SJSA1 (cell line): ENCODE data around the gene DPCD. TPM values are rescaled to one million over a fixed set of nuclear protein-coding genes. Genes with fewer than 3 reads are reported as not detected.

Experiments
- DNase-seq, 2 experiments: peaks; one replicate each; pipeline ENCODE4 v3.0.0-alpha.2; 2015 to 2020; ENCODE audit warnings: low spot score in 2 of 2, low read depth in 1 of 2
- H3K27ac ChIP-seq: fragments of 250-450 bp; sonication (Bioruptor Pico); 2 replicates; pipeline ENCODE4 v1.5.1; 2020; ENCODE audit warnings: mild to moderate bottlenecking, moderate library complexity
- H3K27me3 ChIP-seq: fragments of 250-450 bp; sonication (Bioruptor Pico); replicated peaks from 2 replicates; pipeline ENCODE4 v1.5.1; 2020; ENCODE audit warnings: mild to moderate bottlenecking, moderate library complexity
- H3K36me3 ChIP-seq: fragments of 250-450 bp; sonication (Bioruptor Pico); 2 replicates; pipeline ENCODE4 v1.5.1; 2020; ENCODE audit warnings: mild to moderate bottlenecking
- H3K4me1 ChIP-seq: fragments of 250-450 bp; sonication (Bioruptor Pico); replicated peaks from 2 replicates; pipeline ENCODE4 v1.6.1; 2021; ENCODE audit warnings: mild to moderate bottlenecking
- H3K4me3 ChIP-seq: fragments of 250-450 bp; sonication (Bioruptor Pico); 2 replicates; pipeline ENCODE4 v1.5.1; 2020; ENCODE audit warnings: mild to moderate bottlenecking
- H3K9me3 ChIP-seq: fragments of 250-450 bp; sonication (Bioruptor Pico); replicated peaks from 2 replicates; pipeline ENCODE4 v1.5.1; 2020; ENCODE audit warnings: mild to moderate bottlenecking
- total RNA-seq: library from RNA; depleted of rRNA; stranded (reverse); fragments of >200 nt; shearing (Covaris generic); gene quantifications from 2 replicates; pipeline ENCODE4 v1.2.3, GENCODE V29; 2014

The DPCD gene
- total RNA-seq, 1 experiment from 2014 or later = 34.8 TPM

GRCh38 chr10:101612872-101613271 lies 24.8 kb downstream of the DPCD start:
- peaks cover 27% of the 10 kb centered on the region for H3K36me3 ChIP-seq
- no peaks in the 10 kb centered on the region for H3K27me3 ChIP-seq
- H3K9me3 ChIP-seq = no peaks in the 10 kb centered on the region
- H3K4me1 ChIP-seq = peaks cover 12% of the 10 kb centered on the region
- no peak overlapping the region for H3K27ac ChIP-seq
- no peak overlapping the region for H3K4me3 ChIP-seq
- no peak for DNase-seq

GRCh38 chr10:101613646-101614045 lies 25.5 kb downstream of the DPCD start:
- DNase-seq = no peak
- H3K36me3 ChIP-seq = peaks cover 27% of the 10 kb centered on the region
- H3K4me3 ChIP-seq = no peak overlapping the region
- H3K4me1 ChIP-seq = peaks cover 12% of the 10 kb centered on the region
- no peak overlapping the region for H3K27ac ChIP-seq
- no peaks in the 10 kb centered on the region for H3K9me3 ChIP-seq
- H3K27me3 ChIP-seq = no peaks in the 10 kb centered on the region

GRCh38 chr10:101614663-101615524 lies 26.8 kb downstream of the DPCD start:
- H3K9me3 ChIP-seq = no peaks in the 10 kb centered on the region
- no peaks in the 10 kb centered on the region for H3K27me3 ChIP-seq
- peaks cover 5% of the 10 kb centered on the region for H3K4me1 ChIP-seq
- DNase-seq = no peak
- peaks cover 17% of the 10 kb centered on the region for H3K36me3 ChIP-seq
- H3K4me3 ChIP-seq = no peak overlapping the region
- no peak overlapping the region for H3K27ac ChIP-seq

GRCh38 chr10:101615525-101616116 lies 27.5 kb downstream of the DPCD start:
- Histone ChIP-seq H3K27ac (no peak overlapping the region), H3K9me3 (no peaks in the 10 kb centered on the region), H3K4me1 (no peaks in the 10 kb centered on the region), H3K36me3 (peaks cover 10% of the 10 kb centered on the region), H3K27me3 (no peaks in the 10 kb centered on the region), H3K4me3 (no peak overlapping the region)
- DNase-seq = no peak

GRCh38 chr10:101616415-101617101 lies 28.4 kb downstream of the DPCD start:
- H3K27me3 ChIP-seq = no peaks in the 10 kb centered on the region
- H3K9me3 ChIP-seq = no peaks in the 10 kb centered on the region
- DNase-seq = no peak
- no peak overlapping the region for H3K4me3 ChIP-seq
- no peak overlapping the region for H3K27ac ChIP-seq
- H3K4me1 ChIP-seq = no peaks in the 10 kb centered on the region
- H3K36me3 ChIP-seq = peaks cover 4% of the 10 kb centered on the region

GRCh38 chr10:101617102-101617823 lies 29.1 kb downstream of the DPCD start:
- H3K27me3 ChIP-seq = no peaks in the 10 kb centered on the region
- H3K4me1 ChIP-seq = no peaks in the 10 kb centered on the region
- H3K27ac ChIP-seq = no peak overlapping the region
- no peak overlapping the region for H3K4me3 ChIP-seq
- no peaks in the 10 kb centered on the region; the same call in 1 of the 2 replicates for H3K36me3 ChIP-seq
- DNase-seq = no peak
- no peaks in the 10 kb centered on the region for H3K9me3 ChIP-seq

GRCh38 chr10:101617824-101618568 lies 29.9 kb downstream of the DPCD start:
- Histone ChIP-seq H3K4me3 (no peak overlapping the region), H3K36me3 (no peaks in the 10 kb centered on the region; the same call in 1 of the 2 replicates), H3K4me1 (no peaks in the 10 kb centered on the region), H3K9me3 (no peaks in the 10 kb centered on the region), H3K27me3 (no peaks in the 10 kb centered on the region), H3K27ac (no peak overlapping the region)
- no peak for DNase-seq

GRCh38 chr10:101618871-101619270 lies 30.8 kb downstream of the DPCD start:
- no peaks in the 10 kb centered on the region; the same call in 1 of the 2 replicates for H3K36me3 ChIP-seq

GRCh38 chr10:101619983-101620382 lies 31.9 kb downstream of the DPCD start:
- Histone ChIP-seq H3K27me3 (no peaks in the 10 kb centered on the region), H3K27ac (no peak overlapping the region), H3K36me3 (no peaks in the 10 kb centered on the region; the same call in 1 of the 2 replicates), H3K4me1 (no peaks in the 10 kb centered on the region), H3K4me3 (no peak overlapping the region), H3K9me3 (no peaks in the 10 kb centered on the region)
- DNase-seq = no peak

More at GRCh38 chr10:101618871-101619270, 30.8 kb downstream of the DPCD start:
- H3K9me3 ChIP-seq = no peaks in the 10 kb centered on the region
- H3K4me3 ChIP-seq = no peak overlapping the region
- no peak overlapping the region for H3K27ac ChIP-seq
- no peak for DNase-seq
- no peaks in the 10 kb centered on the region for H3K27me3 ChIP-seq
- no peaks in the 10 kb centered on the region for H3K4me1 ChIP-seq

- H3K9me3 ChIP-seq = no peaks in the 10 kb centered on the region
- no peaks in the 10 kb centered on the region for H3K4me1 ChIP-seq
- H3K27ac ChIP-seq = no peak overlapping the region
- DNase-seq = no peak
- no peak overlapping the region for H3K4me3 ChIP-seq
- no peaks in the 10 kb centered on the region; the same call in 1 of the 2 replicates for H3K36me3 ChIP-seq
- no peaks in the 10 kb centered on the region for H3K27me3 ChIP-seq
These were observed 35.4 kb downstream of the DPCD start for GRCh38 chr10:101623528-101623927.

GRCh38 chr10:101624526-101625102 lies 36.5 kb downstream of the DPCD start:
- Histone ChIP-seq H3K36me3 (no peaks in the 10 kb centered on the region; the same call in 1 of the 2 replicates), H3K27ac (no peak overlapping the region), H3K4me1 (no peaks in the 10 kb centered on the region), H3K9me3 (no peaks in the 10 kb centered on the region), H3K4me3 (no peak overlapping the region), H3K27me3 (no peaks in the 10 kb centered on the region)
- no peak for DNase-seq

- DNase-seq = no peak
- no peak overlapping the region for H3K27ac ChIP-seq
- H3K4me3 ChIP-seq = no peak overlapping the region
- peaks cover 3% of the 10 kb centered on the region; the same call in 1 of the 2 replicates for H3K36me3 ChIP-seq
- no peaks in the 10 kb centered on the region for H3K4me1 ChIP-seq
- H3K9me3 ChIP-seq = no peaks in the 10 kb centered on the region
- H3K27me3 ChIP-seq = no peaks in the 10 kb centered on the region
These were observed 37.8 kb downstream of the DPCD start for GRCh38 chr10:101625821-101626412.
